HG03175 (cell line): Measurements from ENCODE around the gene EVA1C.
"Not testable (repeated sequence)": the region's sequence is repeated elsewhere in the genome, so short reads cannot be mapped to it uniquely, and the experiment has no call there.

Experiments
- ATAC-seq: cut with Tn5 transposase; IDR thresholded peaks from one replicate; pipeline ENCODE4 v1.9.1; 2021; ENCODE audit warnings: mild to moderate bottlenecking, moderate library complexity; ENCODE audit not compliant: unreplicated experiment

The EVA1C gene

DNA sequence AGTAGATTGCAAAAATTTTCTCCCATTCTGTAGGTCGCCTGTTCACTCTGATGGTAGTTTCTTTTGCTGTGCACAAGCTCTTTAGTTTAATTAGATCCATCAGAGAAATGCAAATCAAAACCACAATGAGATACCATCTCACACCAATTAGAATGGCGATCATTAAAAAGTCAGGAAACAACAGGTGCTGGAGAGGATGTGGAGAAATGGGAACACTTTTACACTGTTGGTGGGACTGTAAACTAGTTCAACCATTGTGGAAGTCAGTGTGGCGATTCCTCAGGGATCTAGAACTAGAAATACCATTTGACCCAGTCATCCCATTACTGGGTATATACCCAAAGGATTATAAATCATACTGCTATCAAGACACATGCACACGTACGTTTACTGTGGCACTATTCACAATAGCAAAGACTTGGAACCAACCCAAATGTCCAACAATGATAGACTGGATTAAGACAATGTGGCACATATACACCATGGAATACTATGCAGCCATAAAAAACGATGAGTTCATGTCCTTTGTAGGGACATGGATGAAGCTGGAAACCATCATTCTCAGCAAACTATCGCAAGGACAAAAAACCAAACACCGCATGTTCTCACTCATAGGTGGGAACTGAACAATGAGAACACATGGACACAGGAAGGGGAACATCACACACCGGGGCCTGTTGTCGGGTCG lies 21.8 kb upstream of the EVA1C start:
- ATAC-seq = not testable (repeated sequence)

GRCh38 chr21:32391755-32392154 lies 20.8 kb upstream of the EVA1C start:
- ATAC-seq = no peak

- ATAC-seq = peak; percentile 47
These were observed 20.1 kb upstream of the EVA1C start for GRCh38 chr21:32392299-32392879.

DNA sequence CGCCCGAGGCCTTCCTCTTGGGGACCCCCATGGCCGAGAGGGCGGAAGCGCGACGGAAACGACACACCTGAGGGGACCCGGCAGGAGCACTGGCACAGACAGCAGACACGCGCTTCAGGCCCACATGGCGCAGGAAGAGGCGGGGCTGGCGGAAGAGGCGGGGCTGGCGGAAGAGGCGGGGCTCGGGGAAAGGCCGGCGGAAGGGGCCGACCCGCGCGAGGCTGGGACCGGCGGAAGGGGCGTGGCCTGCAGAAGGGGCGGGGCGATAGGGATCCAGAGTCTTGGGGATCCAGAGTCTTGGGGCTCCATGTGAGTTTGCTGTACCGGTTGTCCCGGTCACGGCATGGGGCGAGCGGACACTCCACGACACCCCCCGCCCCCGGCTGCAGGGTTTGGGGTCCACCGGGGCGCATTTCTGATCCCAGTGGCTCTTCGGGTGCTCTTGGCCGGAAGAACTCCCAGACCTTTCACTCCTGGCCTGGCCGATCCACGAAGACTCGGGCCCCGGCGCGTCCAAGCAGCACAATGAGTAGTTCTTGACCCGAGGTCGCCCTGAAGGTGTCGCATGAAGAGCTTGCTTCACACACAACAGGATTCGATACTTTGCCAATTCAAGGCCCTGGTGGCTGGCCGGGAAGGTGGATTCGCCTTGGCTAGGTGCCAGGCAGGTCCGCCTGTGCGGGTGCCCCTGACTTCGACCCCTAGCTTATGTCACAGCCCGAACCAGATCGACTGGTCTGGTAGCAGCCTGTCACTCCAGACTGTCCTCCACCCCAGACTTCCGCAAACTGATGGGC lies 19.4 kb upstream of the EVA1C start, which contains the start of gene URB1:
TSS of gene URB1 (minus strand) at position 133 of the 797 bp plus-strand sequence. CDS start at position 31, 102 bp downstream.
- peak; percentile 97 for ATAC-seq

DNA sequence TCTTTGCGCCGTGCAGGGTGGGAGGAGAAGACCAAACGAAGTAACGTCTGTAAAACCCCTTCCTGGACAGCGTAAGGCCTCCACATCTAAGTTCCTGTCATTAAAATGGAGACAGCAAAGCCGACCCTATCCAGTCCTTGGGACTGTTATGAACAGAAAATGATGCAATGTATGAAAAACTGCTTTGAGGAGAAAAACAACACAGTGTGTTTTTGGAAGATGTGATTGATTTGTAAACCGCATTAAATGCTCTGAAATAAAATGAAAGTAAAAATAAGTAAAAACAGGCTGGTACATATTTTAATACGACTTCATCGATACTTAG lies 18.9 kb upstream of the EVA1C start:
- no peak for ATAC-seq

GRCh38 chr21:32403201-32403777 lies 9.2 kb upstream of the EVA1C start:
- no peak for ATAC-seq

DNA sequence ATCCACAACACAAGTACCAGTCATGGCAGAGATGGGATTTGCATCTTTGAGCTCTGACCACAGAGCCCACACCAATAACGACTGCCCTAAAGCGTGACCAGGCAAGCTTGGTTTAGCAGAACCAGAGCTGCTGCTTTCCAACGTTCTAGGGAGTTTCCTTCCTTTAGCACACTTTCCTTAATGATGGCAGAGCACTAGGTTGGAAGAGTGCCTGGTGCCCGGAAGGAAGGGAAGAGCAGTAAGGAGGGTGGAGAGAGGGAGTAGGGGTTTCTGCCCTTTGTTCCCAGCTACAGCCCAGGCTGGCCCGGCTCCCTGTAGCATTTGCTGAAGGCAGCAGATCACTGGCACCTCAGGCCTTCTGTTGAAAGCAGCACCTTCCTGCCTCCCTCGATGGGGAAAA lies 6.1 kb upstream of the EVA1C start:
- ATAC-seq = no peak

- no peak for ATAC-seq
These were observed 2.2 kb upstream of the EVA1C start for GRCh38 chr21:32410291-32410690.

DNA sequence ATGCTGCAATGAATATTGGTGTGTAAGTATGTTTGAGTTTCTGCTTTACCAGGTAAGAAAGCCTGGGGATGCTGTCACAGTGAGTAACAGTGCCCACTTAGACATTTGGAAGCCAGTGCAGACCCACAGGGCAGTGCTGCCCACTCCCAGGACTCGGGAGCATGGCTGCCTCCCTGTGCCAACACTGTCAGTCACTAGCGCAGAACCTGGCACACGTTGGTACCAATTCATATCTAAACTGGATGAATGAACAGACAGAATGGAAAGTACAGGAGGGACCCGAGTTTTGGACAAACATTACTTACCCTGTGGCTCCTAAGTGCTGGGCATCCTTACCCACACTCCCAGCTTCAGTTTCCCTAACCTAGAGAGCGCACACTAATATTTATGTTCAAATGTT lies 1.6 kb upstream of the EVA1C start:
- no peak for ATAC-seq

- ATAC-seq = no peak
These were observed 950 bp upstream of the EVA1C start for GRCh38 chr21:32411350-32412161.

- no peak for ATAC-seq
These were observed 554 bp downstream of the EVA1C start for GRCh38 chr21:32413015-32413504.

DNA sequence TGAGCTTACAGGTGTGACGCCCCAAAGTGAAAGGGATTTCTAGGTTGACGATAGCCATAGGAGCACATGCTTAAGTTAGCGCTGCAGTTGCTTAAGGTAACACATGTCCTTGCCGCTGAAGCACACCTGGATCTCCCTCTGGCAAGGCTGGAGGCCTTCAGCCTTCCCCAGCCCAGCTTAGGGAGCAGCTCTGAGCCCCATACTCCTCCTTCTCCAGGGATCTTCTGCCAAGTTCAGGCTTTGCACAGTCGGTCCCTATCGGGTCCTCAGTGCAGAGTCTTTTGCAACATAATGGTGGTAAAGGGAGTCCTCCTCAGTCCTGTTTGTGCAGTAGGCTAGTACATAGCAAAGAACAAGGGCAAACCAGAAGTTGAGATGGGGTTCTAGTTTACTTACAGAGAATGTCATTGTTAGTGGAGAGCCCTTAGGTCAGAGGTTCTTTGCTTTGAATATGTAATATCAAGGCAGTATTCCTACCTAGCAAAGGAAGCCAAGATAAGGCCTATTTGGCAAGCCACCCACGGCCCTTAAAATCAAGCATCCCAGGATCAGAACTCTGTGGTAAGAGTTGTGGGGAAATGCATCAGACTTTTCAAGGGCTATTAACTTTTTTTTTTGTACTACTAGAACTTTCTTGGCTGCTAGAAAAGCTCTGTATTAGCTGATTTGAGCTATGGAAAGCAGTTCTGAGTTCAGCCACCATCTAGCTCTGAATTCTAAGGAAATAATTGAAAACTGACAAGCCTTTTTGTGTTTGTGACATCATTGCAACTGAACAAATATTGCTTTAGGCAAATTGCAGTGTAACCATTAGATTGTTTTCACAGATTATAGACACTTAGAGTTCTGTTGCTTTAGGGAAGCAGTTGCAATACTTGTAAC lies 1.4 kb downstream of the EVA1C start:
- ATAC-seq = no peak

- ATAC-seq = no peak
These were observed 2.3 kb downstream of the EVA1C start for GRCh38 chr21:32414579-32415358.

DNA sequence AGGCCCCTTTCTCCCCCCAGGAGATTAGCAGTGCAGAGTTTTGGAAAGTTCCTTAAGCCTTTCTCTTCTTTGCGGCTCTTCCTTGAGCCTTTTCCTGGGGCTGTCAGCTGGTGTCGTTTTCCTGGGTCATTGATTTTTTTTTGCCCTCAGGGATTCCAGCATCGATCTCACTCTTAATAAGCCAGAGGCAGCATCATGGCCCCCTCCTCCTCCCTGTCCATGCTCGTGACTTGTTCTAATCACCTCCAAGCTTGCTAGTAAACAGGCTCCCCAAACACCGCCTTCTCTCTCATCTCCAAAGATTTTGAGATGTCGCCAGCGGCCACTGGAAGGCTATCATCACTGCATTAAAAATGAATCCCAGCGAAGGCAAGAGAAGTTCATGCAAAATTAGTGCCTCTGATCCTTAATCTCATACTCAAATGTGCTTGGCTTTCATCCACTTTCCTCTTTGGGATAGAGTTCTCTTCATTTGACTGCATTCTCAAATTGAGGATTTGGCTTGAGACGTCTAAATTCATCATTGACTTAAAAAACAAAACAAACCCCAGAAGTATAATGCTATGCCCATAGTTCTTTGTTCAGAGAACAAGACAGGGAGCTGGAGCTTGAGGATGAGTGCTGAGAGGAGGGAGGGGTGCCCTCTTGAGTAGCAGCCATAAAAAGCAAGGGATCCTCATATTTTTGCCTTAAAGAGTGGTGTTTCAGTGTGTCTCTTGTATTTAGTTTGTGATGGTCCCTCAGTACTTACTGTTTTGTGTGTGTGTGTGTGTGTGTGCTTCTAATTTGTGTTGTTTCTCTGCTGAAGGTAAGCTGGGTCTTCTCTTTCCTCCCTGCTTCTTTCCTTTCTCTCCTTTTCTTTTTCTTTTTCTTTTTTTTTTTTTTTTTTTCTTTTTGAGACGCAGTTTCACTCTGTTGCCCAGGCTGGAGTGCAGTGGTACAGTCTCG lies 3.2 kb downstream of the EVA1C start:
- ATAC-seq = no peak

DNA sequence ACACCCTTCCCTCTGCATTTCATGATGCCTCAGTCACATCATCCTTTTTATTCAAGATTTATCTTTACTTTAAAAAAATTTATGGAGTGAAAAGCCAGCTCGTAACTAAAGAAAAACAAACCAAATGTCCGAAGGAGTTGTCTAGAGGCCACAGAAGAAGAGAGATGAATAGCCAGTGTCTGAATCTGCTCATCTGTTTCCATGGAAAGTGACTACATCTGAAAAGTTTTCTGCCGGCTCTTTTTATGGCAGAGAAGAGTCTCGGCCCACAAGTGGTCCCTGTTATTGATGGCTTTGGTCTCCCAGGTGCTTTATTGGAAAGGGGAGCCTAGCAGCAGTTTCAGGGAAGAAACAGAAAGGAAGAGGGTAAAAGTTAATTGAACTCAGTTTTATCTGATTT lies 5.6 kb downstream of the EVA1C start:
- no peak for ATAC-seq

DNA sequence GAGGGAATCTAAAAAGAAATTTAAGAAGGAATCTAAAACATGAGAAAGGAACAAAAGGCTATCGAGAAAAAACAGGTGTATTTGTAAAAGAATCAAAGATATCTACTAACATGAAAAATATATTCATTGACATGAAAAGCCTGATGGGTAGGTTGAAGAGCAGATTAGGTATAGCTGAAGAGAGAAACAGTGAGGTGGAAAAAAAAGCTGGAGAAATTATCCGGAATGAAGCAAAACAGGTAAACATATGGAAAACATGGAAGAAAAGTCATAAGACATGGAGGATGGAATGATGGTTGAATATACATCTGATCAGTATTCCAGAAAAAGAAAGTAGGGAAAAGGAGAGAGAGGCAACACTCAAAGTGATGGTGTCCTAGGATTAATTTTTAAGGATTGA lies 9.6 kb downstream of the EVA1C start:
- ATAC-seq = no peak

DNA sequence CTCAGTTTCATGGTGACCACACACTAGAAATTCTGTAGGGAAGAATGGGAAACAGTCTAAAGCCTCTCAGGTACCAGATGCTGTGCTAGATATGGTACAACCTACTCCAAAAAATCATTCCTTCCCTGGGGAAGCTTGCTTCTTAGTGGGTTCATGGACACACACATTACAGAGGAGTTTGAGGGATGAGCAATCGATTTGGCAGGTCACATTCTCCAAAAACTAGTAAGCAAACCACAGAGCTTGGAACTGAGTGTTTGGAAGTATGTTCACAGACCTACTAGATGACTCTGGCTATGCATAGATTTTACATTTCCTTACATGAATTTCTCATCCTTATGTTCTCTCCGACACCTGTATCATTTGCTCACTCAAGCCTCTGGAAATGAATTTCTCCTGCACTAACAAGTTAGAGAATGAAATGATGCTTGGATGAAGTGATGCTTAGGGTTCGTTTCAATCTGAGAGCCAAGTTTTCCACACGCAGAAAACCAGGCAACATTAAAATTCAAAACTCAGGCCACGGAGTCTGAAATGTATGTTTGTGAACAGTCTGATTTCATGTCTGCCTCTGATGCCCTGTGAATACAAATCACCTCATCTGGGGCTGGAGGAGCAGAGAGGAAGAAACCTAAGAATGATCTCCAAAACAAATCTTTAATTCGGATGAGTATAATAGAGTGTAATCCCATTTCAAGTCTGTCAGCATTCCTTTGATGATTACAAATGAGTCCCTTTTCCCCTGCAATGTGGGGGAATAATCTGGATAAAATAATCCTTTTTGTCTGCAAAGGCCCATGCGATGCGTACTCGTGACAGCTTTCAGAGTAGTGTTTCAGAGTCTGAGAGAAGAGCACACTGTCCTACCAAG lies 11.0 kb downstream of the EVA1C start:
- no peak for ATAC-seq
